K562 (cell line): ENCODE results near the gene PACSIN2. TPM values are rescaled to one million over a fixed set of nuclear protein-coding genes. Genes with fewer than 3 reads are reported as not detected.

Experiments
- ATAC-seq: fragments of 200-7000 bp; cut with Tn5 transposase; 3 replicates; pipeline ENCODE4 v1.9.1; 2020; ENCODE audit warnings: moderate library complexity
- BruUV-seq: library from RNA; stranded (reverse); fragments of 400-500 nt; replicated peaks from 2 replicates; lab custom pipeline; 2021; lab: Mats Ljungman, UMichigan
- CTCF ChIA-PET: fragments of 300-600 bp; formaldehyde crosslinking; extraction: SDS; loops from one replicate; lab custom pipeline; 2021; ENCODE audit warnings: low intra/inter-chr PET ratio; lab: Yijun Ruan, JAX
- POLR2A ChIA-PET: fragments of 300-600, 350-650 bp; sonication (Branson Sonifier 250); formaldehyde crosslinking; extraction: SDS; loops from one replicate; lab custom pipeline; 2021; ENCODE audit warnings: antibody characterized with exemption, inconsistent platforms; lab: Yijun Ruan, JAX
- DNase-seq, 4 experiments: peaks; one replicate each; pipeline versions ENCODE4 v3.0.0 to v3.0.0-alpha.2; 2011 to 2018; ENCODE audit warnings: low spot score in 3 of 4, mixed read lengths in 3 of 4; ENCODE audit errors: extremely low read depth in 1 of 4
- FAIRE-seq: peaks from 2 replicates; lab custom pipeline; 2011; peaks lifted over from hg19 to GRCh38; lab: Jason Lieb, UNC
- H2AFZ ChIP-seq: 2 replicates; pipeline ENCODE4 v1.6.0; 2011; ENCODE audit warnings: low read depth, low read length, control low read depth, inconsistent platforms
- H3K27ac ChIP-seq: fragments of 200-600 bp; 3 replicates; pipeline ENCODE4 v1.8.0; 2011; ENCODE audit warnings: low read depth, mild to moderate bottlenecking, control low read depth, inconsistent platforms, low read length, moderate library complexity, mixed read lengths; ENCODE audit errors: extremely low read depth
- H3K27me3 ChIP-seq, 2 experiments: fragments of 300-600 bp in 1 of 2; 2 replicates in 1 of 2; 3 replicates in 1 of 2; pipeline versions ENCODE4 v1.6.0 to v1.8.0; 2011; ENCODE audit warnings: inconsistent platforms in 2 of 2, low read length in 2 of 2, mild to moderate bottlenecking in 1 of 2, mixed read lengths in 1 of 2, moderate library complexity in 1 of 2; ENCODE audit not compliant: control insufficient read depth in 2 of 2, insufficient read depth in 2 of 2
- H3K36me3 ChIP-seq: fragments of 300-600 bp; 3 replicates; pipeline ENCODE4 v1.8.0; 2011; ENCODE audit warnings: mild to moderate bottlenecking, low read length, inconsistent platforms; ENCODE audit not compliant: control insufficient read depth, insufficient read depth
- H3K4me1 ChIP-seq, 2 experiments: fragments of 200-600 bp in 1 of 2; replicated peaks in 1 of 2; 2 replicates in 1 of 2; 3 replicates in 1 of 2; pipeline versions ENCODE4 v1.5.1 to v1.8.0; 2011; ENCODE audit warnings: inconsistent platforms in 2 of 2, low read length in 2 of 2, mild to moderate bottlenecking in 1 of 2, mixed read lengths in 1 of 2, moderate library complexity in 1 of 2; ENCODE audit not compliant: control insufficient read depth in 2 of 2, insufficient read depth in 2 of 2
- H3K4me2 ChIP-seq: 2 replicates; pipeline ENCODE4 v1.6.1; 2011; ENCODE audit warnings: low read length, control low read depth, inconsistent platforms, mixed read lengths; ENCODE audit not compliant: insufficient read depth
- H3K4me3 ChIP-seq: fragments of 200-600 bp; sonication (generic), shearing (Covaris generic); 2 replicates; pipeline ENCODE4 v1.5.1; 2016; ENCODE audit warnings: control low read depth, inconsistent platforms
- H3K79me2 ChIP-seq: fragments of 200-600 bp; 3 replicates; pipeline ENCODE4 v1.8.0; 2011; ENCODE audit warnings: low read length, inconsistent platforms; ENCODE audit not compliant: control insufficient read depth, insufficient read depth
- H3K9ac ChIP-seq, 2 experiments: 2 replicates each; pipeline versions ENCODE4 v1.6.0 to v1.6.1; 2011; ENCODE audit warnings: low read depth in 2 of 2, low read length in 2 of 2, control low read depth in 1 of 2, inconsistent platforms in 1 of 2, mild to moderate bottlenecking in 1 of 2, mixed read lengths in 1 of 2; ENCODE audit not compliant: insufficient read depth in 1 of 2
- H3K9me1 ChIP-seq: one replicate; pipeline ENCODE4 v1.6.0; 2011; ENCODE audit warnings: inconsistent platforms, mild to moderate bottlenecking, low read length, moderate library complexity; ENCODE audit not compliant: control insufficient read depth, insufficient read depth
- H3K9me3 ChIP-seq: replicated peaks from 2 replicates; pipeline ENCODE4 v1.5.1; 2011; ENCODE audit warnings: low read depth, low read length, inconsistent platforms; ENCODE audit not compliant: control insufficient read depth, insufficient read depth
- H4K20me1 ChIP-seq: replicated peaks from 2 replicates; pipeline ENCODE4 v1.6.1; 2011; ENCODE audit warnings: low read length, inconsistent platforms, mixed read lengths; ENCODE audit not compliant: control insufficient read depth, insufficient read depth
- CBX2 ChIP-seq: fragments of 200-600 bp; sonication (generic); IDR thresholded peaks from one replicate; pipeline ENCODE4 v1.6.1; 2012; ENCODE audit warnings: mild to moderate bottlenecking, low read length, inconsistent platforms; ENCODE audit not compliant: insufficient read depth, poor library complexity, severe bottlenecking
- CXXC5 ChIP-seq: fragments of 250-450 bp; sonication (Bioruptor Pico); IDR thresholded peaks from 2 replicates; pipeline ENCODE4 v1.8.0; 2022; ENCODE audit warnings: inconsistent platforms, mild to moderate bottlenecking, moderate library complexity
- HMGN3 ChIP-seq: IDR thresholded peaks from 2 replicates; pipeline ENCODE4 v1.6.1; 2011; ENCODE audit warnings: borderline replicate concordance, low read depth, mild to moderate bottlenecking, mixed read lengths, low read length; ENCODE audit not compliant: insufficient read length; ENCODE audit errors: extremely low read depth
- ILK ChIP-seq: fragments of 450-650 bp; IDR thresholded peaks from 2 replicates; pipeline ENCODE4 v1.6.1; 2016; ENCODE audit warnings: missing genetic modification characterization, low read depth, mild to moderate bottlenecking, missing compliant biosample characterization, moderate library complexity, borderline replicate concordance
- PATZ1 ChIP-seq: fragments of 250-450 bp; sonication (Bioruptor Pico); IDR thresholded peaks from 2 replicates; pipeline ENCODE4 v1.5.0; 2020; ENCODE audit warnings: mild to moderate bottlenecking, borderline replicate concordance
- RBFOX2 ChIP-seq: fragments of 200-400 bp; formaldehyde crosslinking; IDR thresholded peaks from 2 replicates; pipeline ENCODE4 v1.6.1; 2017; ENCODE audit warnings: low read depth, mild to moderate bottlenecking, low read length, moderate library complexity
- SRF ChIP-seq, 2 experiments: fragments of 250-450, 450-650 bp in 1 of 2; sonication (Bioruptor Pico) in 1 of 2; sonication (generic) in 1 of 2; formaldehyde crosslinking; IDR thresholded peaks; 2 replicates each; pipeline versions ENCODE4 v1.5.0 to v1.5.1; 2020 to 2022; ENCODE audit warnings: mild to moderate bottlenecking in 1 of 2, missing genetic modification reagents in 1 of 2
- TARDBP ChIP-seq: fragments of 450-650 bp; IDR thresholded peaks from 2 replicates; pipeline ENCODE4 v1.6.1; 2016
- TBL1XR1 ChIP-seq, 2 experiments: IDR thresholded peaks; 2 replicates each; pipeline ENCODE4 v1.6.1; 2012; ENCODE audit warnings: improper control_type of control experiment in 2 of 2, low read length in 2 of 2, mild to moderate bottlenecking in 1 of 2
- ZMIZ1 ChIP-seq, 2 experiments: fragments of 150-350 bp in 1 of 2; IDR thresholded peaks; 2 replicates each; pipeline ENCODE4 v1.6.1; 2012 to 2016; ENCODE audit warnings: low read depth in 2 of 2, low read length in 2 of 2, mild to moderate bottlenecking in 1 of 2, moderate library complexity in 1 of 2
- ZNF354B ChIP-seq: fragments of 250-450 bp; sonication (Bioruptor Pico); IDR thresholded peaks from 2 replicates; pipeline ENCODE4 v1.4.0; 2020
- WGBS: fragments of 100-300 bp; shearing (Covaris generic); methylation state at CpG from one replicate; pipeline ENCODE4 v1.1.6; 2016; ENCODE audit warnings: low coverage, mixed read lengths; ENCODE audit not compliant: insufficient coverage; ENCODE audit errors: missing lambda C conversion rate; 5-methylcytosine and 5-hydroxymethylcytosine counted together
- in situ Hi-C: fragments of 300-500 bp; cut with MboI; formaldehyde crosslinking; loops from 4 replicates; pipeline ENCODE4 v1.15.0; 2018; ENCODE audit warnings: inconsistent platforms, mixed read lengths
- intact Hi-C: fragments of 100-400 bp; cut with micrococcal nuclease; formaldehyde crosslinking; loops from 2 replicates; pipeline ENCODE4 v1.14.2; 2022
- polyA plus RNA-seq, 8 experiments: library from polyadenylated mRNA; depleted of rRNA in 4 of 8; stranded (reverse) in 5 of 8; unstranded in 3 of 8; fragments of >200 nt; fragmentation: Nextera tagmentation in 2 of 8; fragmentation: Illumina TruSeq in 1 of 8; extraction: Ambion mirVana in 2 of 8; extraction: Trizol in 1 of 8; gene quantifications; 2 replicates each; pipeline versions ENCODE4 v1.2.1 to v1.2.3, GENCODE V29; 2011 to 2014; ENCODE audit warnings: inconsistent platforms in 1 of 8, missing spikeins in 1 of 8
- total RNA-seq, 7 experiments: library from RNA; depleted of rRNA in 6 of 7; stranded (reverse); fragments of >200 nt in 6 of 7; fragmentation: Illumina TruSeq in 2 of 7; extraction: Trizol in 2 of 7; gene quantifications; 2 replicates each; pipeline versions ENCODE4 v1.2.1 to v1.2.3, GENCODE V29; 2011 to 2021; ENCODE audit warnings: low replicate concordance in 1 of 7

Gene PACSIN2
- total and polyA plus RNA-seq, 9 of the 15 experiments (the other 6 are each of a cell fraction or from before 2014, with no cell fraction given): 0.45 to 45.1 (median 23.9) TPM

- FAIRE-seq: no peak
- CTCF ChIA-PET: no interaction called here
- Histone ChIP-seq H3K79me2 (peaks cover 64% of the 10 kb centered on the region), H3K9me3 (no peaks in the 10 kb centered on the region), H3K4me1 (peaks cover 16 to 29% of the 10 kb centered on the region in 2 experiments), H3K4me2 (no peak overlapping the region), H3K27me3 (no peaks in the 10 kb centered on the region), H3K9ac (peak overlapping the region in 1 of 2 experiments; percentile 20; a peak in 2 of 4 replicates), H4K20me1 (peaks cover 56% of the 10 kb centered on the region), H2AFZ (no peak overlapping the region), H3K27ac (peak overlapping the region; percentile 44; the same call in 1 of the 3 replicates), H3K36me3 (no peaks in the 10 kb centered on the region), H3K4me3 (no peak overlapping the region), H3K9me1 (peaks cover 7% of the 10 kb centered on the region)
- WGBS: 29% methylated on average over 2 of the region's 5 CpGs
- BruUV-seq: no TSS peak
- intact Hi-C loops (no loop called here), in situ Hi-C loops (no loop called here)
- no peak; the same call in 2 of the 3 replicates for ATAC-seq
- no peak for DNase-seq
- POLR2A ChIA-PET: interaction anchor here (0.7 kb wide), 1 partner anchor 16 kb away, joined by 3 read pairs; no protein-coding TSS in a partner anchor
- no peak for TF ChIP-seq CXXC5
- TF ChIP-seq ZMIZ1 (IDR thresholded peaks at IDR 0.05; ENCODE audit: low read depth in 2 of 2, low read length in 2 of 2): no peak
- no peak for TF ChIP-seq SRF (CRISPR knock-in tag; IDR thresholded peaks at IDR 0.05)
- no peak for TF ChIP-seq RBFOX2
- TF ChIP-seq PATZ1 (CRISPR knock-in tag): no peak
- no peak for TF ChIP-seq HMGN3
- no peak for TF ChIP-seq TBL1XR1 (IDR thresholded peaks at IDR 0.05; ENCODE audit: low read length in 2 of 2)
- no peak for TF ChIP-seq CBX2
- no peak for TF ChIP-seq TARDBP
- TF ChIP-seq ZNF354B (CRISPR knock-in tag): no peak
- TF ChIP-seq ILK: no peak
Measured at GRCh38 chr22:42934338-42934737, 80.6 kb downstream of the PACSIN2 start.
